NCI-H510A (cell line): ENCODE results near the gene PDRG1.

ENCODE experiments used
- DNase-seq: peaks from one replicate; lab custom pipeline; 2025; lab: John Stamatoyannopoulos, UW

PDRG1 gene

GRCh38 chr20:31907046-31907445 is 44.8 kb downstream of the PDRG1 start:
- no peak for DNase-seq

DNA sequence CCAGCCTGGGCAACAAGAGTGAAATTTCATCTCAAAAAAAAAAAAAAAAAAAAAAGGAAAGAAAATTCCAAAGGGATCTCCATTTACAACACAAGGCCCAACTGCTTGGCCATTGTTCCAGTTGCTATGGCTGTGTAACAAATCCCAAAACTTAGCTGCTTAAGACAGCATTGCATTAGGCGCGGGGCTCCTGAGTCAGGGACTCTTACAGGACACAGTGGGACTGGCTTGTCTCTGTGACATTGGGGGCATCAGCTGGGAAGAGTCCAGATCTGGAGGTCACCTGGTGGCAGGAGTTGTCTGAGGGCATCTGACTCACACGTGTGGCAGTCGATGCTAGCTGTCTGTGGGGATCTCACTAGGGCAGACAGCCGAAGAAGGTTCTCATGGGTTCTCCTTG is 45.8 kb downstream of the PDRG1 start:
- DNase-seq: no peak

DNA sequence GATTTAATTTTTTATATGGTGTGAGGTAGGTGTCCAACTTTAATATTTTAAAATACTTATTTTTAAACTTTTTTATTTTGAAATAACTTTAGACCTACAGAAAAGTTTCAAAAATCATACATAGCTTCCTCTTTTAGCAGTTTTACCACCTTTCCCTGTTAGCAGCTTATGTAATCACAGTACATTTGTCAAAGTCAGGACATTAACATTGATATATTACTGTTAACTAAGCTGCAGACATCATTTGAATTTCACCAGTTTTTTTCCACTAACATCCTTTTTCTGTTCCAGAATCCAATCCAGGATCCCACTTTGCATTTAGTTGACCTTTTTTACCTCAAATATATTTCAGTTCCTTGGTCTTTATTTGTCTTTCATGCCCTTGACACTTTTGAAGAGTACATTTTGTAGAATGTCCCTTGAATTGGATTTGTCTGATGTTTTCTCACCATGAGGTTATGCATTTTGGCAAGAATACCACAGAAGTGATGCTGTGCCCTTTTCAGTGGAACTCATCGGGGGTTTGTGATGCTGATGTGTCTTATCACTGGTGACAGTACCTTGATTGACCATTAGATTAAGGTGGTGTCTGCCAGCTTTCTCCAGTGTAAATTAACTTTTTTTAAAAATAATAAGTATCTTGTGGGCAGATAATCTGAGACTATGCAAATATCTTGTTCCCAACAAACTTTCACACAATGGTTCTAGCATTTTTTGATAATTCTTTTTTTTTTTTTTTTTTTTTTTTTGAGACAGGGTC is 48.0 kb downstream of the PDRG1 start:
- no peak for DNase-seq

- no peak for DNase-seq
These were observed 50.2 kb downstream of the PDRG1 start for GRCh38 chr20:31901615-31902014.

GRCh38 chr20:31897541-31897940 is 54.3 kb downstream of the PDRG1 start:
- DNase-seq: no peak

GRCh38 chr20:31896049-31896448 is 55.8 kb downstream of the PDRG1 start:
- DNase-seq: no peak

GRCh38 chr20:31894980-31895675 is 56.7 kb downstream of the PDRG1 start:
- no peak for DNase-seq
